ENCODE results near the gene EYA4. TPM values are rescaled to one million over a fixed set of nuclear protein-coding genes. Genes with fewer than 3 reads are reported as not detected.

EYA4 gene
- total RNA-seq, 1 donor from 2014 or later: 0.17 TPM

GRCh38 chr6:133288662-133289061 lies 47.5 kb downstream of the EYA4 start:
- DNase-seq (ENCODE audit: low spot score): no peak

GRCh38 chr6:133289733-133290306 lies 48.7 kb downstream of the EYA4 start:
- DNase-seq (ENCODE audit: low spot score): no peak

DNA sequence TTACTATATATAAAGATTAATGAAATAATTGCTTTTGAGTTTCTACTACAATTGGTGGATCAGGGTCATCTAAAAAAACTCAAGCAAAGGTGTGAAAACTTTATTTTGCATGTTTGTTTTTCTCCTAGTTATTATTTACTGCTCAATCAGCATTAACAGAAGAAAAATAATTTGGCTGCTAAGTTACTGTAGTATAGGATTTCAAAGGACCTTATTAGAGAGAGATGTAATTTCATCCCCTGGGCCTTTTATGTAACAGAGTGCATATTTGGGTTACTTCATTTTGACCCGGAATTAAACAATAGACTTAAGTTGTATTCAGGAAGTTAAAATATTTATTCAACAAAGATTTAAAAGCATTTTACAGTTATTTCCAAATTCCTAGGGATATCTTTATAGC lies 49.8 kb downstream of the EYA4 start:
- no peak for DNase-seq (ENCODE audit: low spot score)

DNA sequence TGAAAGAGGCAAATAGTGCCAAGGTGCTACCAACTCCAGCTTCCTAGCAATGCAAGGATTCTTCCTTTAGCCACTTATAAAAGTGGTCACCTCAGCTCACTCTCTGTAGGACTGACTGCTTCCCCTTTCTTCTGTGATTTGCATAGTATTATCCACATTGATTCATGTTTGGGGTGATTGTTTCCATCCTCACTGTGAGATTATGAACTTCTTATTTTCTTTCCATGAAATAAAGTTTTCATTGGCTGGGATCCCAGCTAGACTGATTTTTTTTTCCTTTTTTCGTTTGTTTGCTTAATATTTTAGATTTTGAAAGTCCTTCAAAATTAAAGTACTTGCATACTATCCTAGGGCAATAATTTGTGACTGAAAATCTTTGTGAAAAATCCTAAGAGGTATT lies 50.5 kb downstream of the EYA4 start:
- no peak for DNase-seq (ENCODE audit: low spot score)

DNA sequence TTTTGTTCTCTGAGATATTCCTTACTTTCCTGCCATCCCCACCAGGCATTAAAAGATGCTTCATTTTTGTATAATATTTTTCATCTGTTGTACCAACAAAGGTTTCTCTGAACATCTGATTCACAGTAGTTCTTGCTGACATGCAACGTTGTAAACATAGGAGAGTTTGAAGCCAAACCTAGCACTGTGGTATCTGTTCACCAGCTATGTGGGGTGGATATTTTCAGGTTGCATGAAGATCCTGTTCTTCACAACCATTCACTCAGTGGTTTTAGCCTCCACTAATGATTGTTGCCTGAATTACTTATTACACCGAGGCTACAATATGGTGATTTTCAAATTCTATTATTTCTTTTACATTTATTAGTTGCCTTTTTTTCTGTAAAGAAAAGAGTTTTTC lies 56.5 kb downstream of the EYA4 start:
- DNase-seq (ENCODE audit: low spot score): no peak

GRCh38 chr6:133298335-133298734 lies 57.2 kb downstream of the EYA4 start:
- DNase-seq (ENCODE audit: low spot score): no peak

DNA sequence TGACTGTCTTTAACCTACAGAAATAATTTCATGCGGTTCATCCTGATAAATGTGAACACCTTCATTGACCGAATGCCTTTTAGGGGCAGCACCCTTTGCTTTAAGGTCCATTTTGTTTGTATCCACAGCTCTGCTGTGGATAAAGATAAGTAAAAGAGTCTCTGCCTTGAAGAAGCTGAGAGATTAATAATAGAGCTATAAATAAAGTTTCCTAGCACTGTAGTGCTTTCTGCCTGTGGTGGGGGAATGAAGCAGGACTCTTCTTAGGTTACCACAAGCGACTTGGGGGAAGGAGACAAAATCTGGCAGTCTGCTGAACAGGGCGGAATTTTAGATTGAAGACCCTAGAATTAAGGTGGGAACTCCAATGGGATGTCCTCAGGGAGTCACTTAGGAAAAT lies 57.6 kb downstream of the EYA4 start:
- no peak for DNase-seq (ENCODE audit: low spot score)

DNA sequence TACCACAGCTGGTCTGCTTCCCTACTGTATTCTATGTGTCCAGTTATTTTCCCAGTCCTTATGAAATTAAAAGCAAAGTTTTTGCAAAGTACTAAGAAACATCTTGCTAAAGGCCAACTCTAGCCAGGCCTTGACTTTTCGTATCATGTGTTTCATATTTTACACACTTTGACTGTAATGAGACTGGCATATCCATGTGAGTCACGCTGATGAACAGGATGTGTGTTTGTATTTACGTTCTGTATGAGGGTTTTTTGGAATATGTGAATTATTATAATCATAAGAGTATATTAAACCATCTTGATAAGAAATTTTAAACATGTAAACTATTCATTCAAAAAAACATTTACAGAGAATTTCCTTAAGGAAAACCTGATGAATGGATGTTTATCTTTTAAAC lies 59.7 kb downstream of the EYA4 start:
- no peak for DNase-seq (ENCODE audit: low spot score)

GRCh38 chr6:133301835-133302234 lies 60.7 kb downstream of the EYA4 start:
- no peak for DNase-seq (ENCODE audit: low spot score)

GRCh38 chr6:133306931-133307330 lies 65.8 kb downstream of the EYA4 start:
- no peak for DNase-seq (ENCODE audit: low spot score)

- DNase-seq (ENCODE audit: low spot score): no peak
These were observed 68.4 kb downstream of the EYA4 start for GRCh38 chr6:133309579-133309978.

- no peak for DNase-seq (ENCODE audit: low spot score)
These were observed 70.8 kb downstream of the EYA4 start for GRCh38 chr6:133312006-133312405.

- no peak for DNase-seq (ENCODE audit: low spot score)
These were observed 71.9 kb downstream of the EYA4 start for GRCh38 chr6:133313068-133313467.

DNA sequence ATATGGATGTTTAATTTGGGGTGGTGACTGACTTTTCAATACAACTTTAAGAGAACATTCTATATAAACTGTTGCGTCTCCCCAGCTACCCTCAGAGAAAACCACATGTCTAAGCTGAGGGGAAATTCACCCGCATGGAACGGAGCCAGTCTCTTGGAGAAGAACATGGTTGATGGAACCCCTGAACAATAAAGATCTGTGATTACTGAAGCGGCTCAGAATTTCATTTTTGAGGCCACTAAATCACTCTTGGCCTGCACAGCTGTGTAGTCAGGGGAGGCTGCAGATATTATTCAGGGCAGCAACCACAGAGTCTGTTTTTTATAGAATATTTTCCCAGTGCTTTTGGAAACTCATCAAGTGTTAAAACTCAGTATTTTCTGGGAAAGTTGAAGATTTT lies 73.8 kb downstream of the EYA4 start:
- no peak for DNase-seq (ENCODE audit: low spot score)

DNA sequence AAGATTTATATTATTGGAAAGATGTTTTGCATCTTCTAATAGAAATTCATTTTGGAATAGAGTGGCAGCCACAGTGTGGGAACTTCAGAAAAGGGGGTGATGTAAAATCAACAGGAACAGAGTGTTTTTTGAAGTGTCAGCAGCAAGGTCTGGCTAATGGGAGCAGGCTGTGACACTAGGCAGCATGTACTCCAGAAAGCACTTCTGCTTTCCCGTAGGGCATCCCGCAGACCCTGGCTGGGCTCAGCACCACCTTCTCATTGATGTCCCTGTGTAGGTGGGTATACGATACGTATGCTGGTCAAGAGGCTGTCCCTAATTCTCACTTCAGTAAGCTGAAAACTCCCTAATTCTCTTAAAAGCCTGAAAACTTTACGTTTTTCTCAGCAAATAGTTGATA lies 74.7 kb downstream of the EYA4 start:
- no peak for DNase-seq (ENCODE audit: low spot score)

DNA sequence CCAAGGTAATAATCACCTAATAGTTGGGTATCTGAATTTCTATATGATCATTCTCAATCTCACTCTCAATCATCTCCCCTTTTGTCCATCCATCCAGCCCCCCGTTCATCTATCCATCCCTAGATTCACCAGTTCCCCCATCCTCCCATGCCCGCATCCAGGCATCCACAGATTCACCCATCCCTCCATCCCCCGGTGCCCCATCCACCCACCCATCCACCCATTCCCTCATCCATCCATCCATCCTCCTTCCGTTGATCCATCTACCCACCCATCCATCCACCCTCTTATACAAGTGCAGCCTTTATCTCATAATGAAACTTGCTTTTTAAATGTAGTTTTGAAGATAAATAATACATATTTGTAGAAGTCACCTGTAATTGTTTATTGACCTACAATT lies 76.5 kb downstream of the EYA4 start:
- no peak for DNase-seq (ENCODE audit: low spot score)

GRCh38 chr6:133326584-133326983 lies 85.4 kb downstream of the EYA4 start:
- no peak for DNase-seq (ENCODE audit: low spot score)

GRCh38 chr6:133333852-133334251 lies 92.7 kb downstream of the EYA4 start:
- no peak for DNase-seq (ENCODE audit: low spot score)

GRCh38 chr6:133337308-133337707 lies 96.2 kb downstream of the EYA4 start:
- no peak for DNase-seq (ENCODE audit: low spot score)

GRCh38 chr6:133339543-133340384 lies 98.6 kb downstream of the EYA4 start:
- DNase-seq (ENCODE audit: low spot score): no peak

GRCh38 chr6:133340557-133340956 lies 99.4 kb downstream of the EYA4 start:
- DNase-seq (ENCODE audit: low spot score): no peak

GRCh38 chr6:133341607-133342158 lies 100.5 kb downstream of the EYA4 start:
- no peak for DNase-seq (ENCODE audit: low spot score)

- DNase-seq (ENCODE audit: low spot score): no peak
These were observed 102.1 kb downstream of the EYA4 start for GRCh38 chr6:133343220-133343619.

All from mucosa of gallbladder (tissue), 1 donor.